IPS DF 6.9 (cell line): ENCODE results near the gene YDJC.

Experiments
- DNase-seq: peaks from one replicate; pipeline ENCODE4 v3.0.0-alpha.2; 2013; ENCODE audit warnings: low read depth, low spot score
- H3K27ac ChIP-seq: one replicate; pipeline ENCODE4 v1.5.1; 2013; ENCODE audit warnings: low read length, control low read depth
- H3K27me3 ChIP-seq: 2 replicates; pipeline ENCODE4 v1.6.1; 2013; ENCODE audit warnings: mild to moderate bottlenecking, low read length; ENCODE audit not compliant: control insufficient read depth, insufficient read depth
- H3K36me3 ChIP-seq: 2 replicates; pipeline ENCODE4 v1.6.1; 2013; ENCODE audit warnings: low read length; ENCODE audit not compliant: control insufficient read depth, insufficient read depth
- H3K4me1 ChIP-seq: 2 replicates; pipeline ENCODE4 v1.6.1; 2013; ENCODE audit warnings: low read length; ENCODE audit not compliant: control insufficient read depth, insufficient read depth
- H3K4me3 ChIP-seq: 2 replicates; pipeline ENCODE4 v1.5.1; 2013; ENCODE audit warnings: mild to moderate bottlenecking, low read length
- H3K9me3 ChIP-seq: 2 replicates; pipeline ENCODE4 v1.6.1; 2013; ENCODE audit warnings: low read length, inconsistent platforms; ENCODE audit not compliant: control insufficient read depth, insufficient read depth
- WGBS: extraction: QIAGEN DNeasy Blood & Tissue Kit; methylation state at CpG from one replicate; pipeline ENCODE4 v1.1.7; 2013; ENCODE audit warnings: mixed read lengths, missing lambda C conversion rate; ENCODE audit not compliant: insufficient read length, insufficient coverage; 5-methylcytosine and 5-hydroxymethylcytosine counted together

YDJC gene

GRCh38 chr22:21579474-21579851, 50.4 kb downstream of the YDJC start:
- DNase-seq = no peak
- Histone ChIP-seq H3K9me3 (no peaks in the 10 kb centered on the region), H3K27me3 (no peaks in the 10 kb centered on the region), H3K4me1 (no peaks in the 10 kb centered on the region), H3K36me3 (no peaks in the 10 kb centered on the region), H3K27ac (no peak overlapping the region), H3K4me3 (no peak overlapping the region)
- no CpG with 5 or more reads among the region's 6 CpGs for WGBS
